Measurements from ENCODE around the gene TGFB3.

TGFB3 gene

GRCh38 chr14:75981426-75982265, at the start of gene TGFB3:
Gene TGFB3 (minus strand): TSS chr14:75981995. CDS start chr14:75980893, 1,102 bp downstream.
- Histone ChIP-seq H3K9me2 (replicated peaks; ENCODE audit: insufficient read depth, low read length) (no peaks in the 10 kb centered on the region), H3K27me3 (ENCODE audit: low read length) (no peaks in the 10 kb centered on the region), H3K79me2 (ENCODE audit: insufficient read depth, low read length) (no peaks in the 10 kb centered on the region), H3K9ac (ENCODE audit: low read length) (peak within 1 kb of the TSS; percentile 61), H4K20me1 (ENCODE audit: low read depth, low read length) (no peaks in the 10 kb centered on the region), H3K9me3 (ENCODE audit: insufficient read depth, low read length) (no peaks in the 10 kb centered on the region), H3K27ac (ENCODE audit: low read depth, low read length) (no peak within 1 kb of the TSS), H3F3A (ENCODE audit: insufficient read depth) (no peaks in the 10 kb centered on the region), H3K4me3 (ENCODE audit: insufficient read depth, low read length, poor library complexity, severe bottlenecking) (peak within 1 kb of the TSS; percentile 87), H2AFZ (ENCODE audit: low read depth, low read length, severe bottlenecking) (peak within 1 kb of the TSS; percentile 95), H3K4me2 (ENCODE audit: low read depth, low read length, poor library complexity, severe bottlenecking) (peak within 1 kb of the TSS; percentile 92), H3K36me3 (ENCODE audit: low read length) (no peaks in the 10 kb centered on the region)
- TF ChIP-seq EZH2phosphoT487 (conservative IDR thresholded peaks at IDR 0.05; ENCODE audit: low read length), result no peak

DNA sequence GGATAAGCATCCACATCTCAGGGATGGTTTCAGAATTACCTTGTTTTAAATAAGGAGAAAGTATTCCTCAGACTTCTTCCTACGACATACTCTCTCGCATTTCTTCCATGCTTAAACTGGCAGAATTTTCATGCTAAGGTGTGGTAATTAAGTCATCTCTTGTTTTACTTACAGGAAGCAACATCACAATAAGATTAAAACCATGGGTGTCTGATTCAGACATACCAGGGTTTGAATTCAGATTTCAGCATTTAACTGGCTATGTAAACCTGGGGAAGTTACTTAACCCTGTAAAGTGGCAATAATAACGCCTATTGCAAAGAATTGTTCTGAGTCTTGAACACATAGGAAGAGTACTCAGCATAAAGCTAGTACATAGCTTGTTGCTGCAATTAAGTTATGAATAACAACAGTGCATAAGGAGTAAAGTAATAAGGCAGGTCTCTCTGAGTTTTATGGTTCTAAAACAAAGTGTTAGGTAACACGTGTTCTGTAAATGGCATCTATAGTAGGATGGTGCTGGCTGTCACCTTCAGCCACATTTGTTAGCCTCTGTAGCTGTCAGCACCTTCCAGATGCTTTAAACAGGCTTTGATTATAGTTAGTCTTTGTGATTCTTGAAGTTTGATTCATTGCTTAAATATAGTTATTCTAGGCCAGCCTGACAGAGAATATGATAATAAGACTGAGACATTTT, 42.6 kb upstream of the TGFB3 start:
- no peaks in the 10 kb centered on the region for H3K79me2 ChIP-seq (ENCODE audit: insufficient read depth, low read length)
- no peaks in the 10 kb centered on the region for H3K36me3 ChIP-seq (ENCODE audit: low read length)
- no peaks in the 10 kb centered on the region for H3K27me3 ChIP-seq (ENCODE audit: low read length)
- H3K4me2 ChIP-seq (ENCODE audit: low read depth, low read length, poor library complexity, severe bottlenecking), result no peak overlapping the region
- no peaks in the 10 kb centered on the region for H3K9me3 ChIP-seq (ENCODE audit: insufficient read depth, low read length)
- no peaks in the 10 kb centered on the region for H3F3A ChIP-seq (ENCODE audit: insufficient read depth)
- no peak overlapping the region for H3K27ac ChIP-seq (ENCODE audit: low read depth, low read length)
- no peak overlapping the region for H3K4me3 ChIP-seq (ENCODE audit: insufficient read depth, low read length, poor library complexity, severe bottlenecking)
- no peaks in the 10 kb centered on the region for H4K20me1 ChIP-seq (ENCODE audit: low read depth, low read length)
- no peaks in the 10 kb centered on the region for H3K9me2 ChIP-seq (replicated peaks; ENCODE audit: insufficient read depth, low read length)
- H2AFZ ChIP-seq (ENCODE audit: low read depth, low read length, severe bottlenecking), result no peak overlapping the region
- no peak overlapping the region for H3K9ac ChIP-seq (ENCODE audit: low read length)
- TF ChIP-seq, protein P1, sequence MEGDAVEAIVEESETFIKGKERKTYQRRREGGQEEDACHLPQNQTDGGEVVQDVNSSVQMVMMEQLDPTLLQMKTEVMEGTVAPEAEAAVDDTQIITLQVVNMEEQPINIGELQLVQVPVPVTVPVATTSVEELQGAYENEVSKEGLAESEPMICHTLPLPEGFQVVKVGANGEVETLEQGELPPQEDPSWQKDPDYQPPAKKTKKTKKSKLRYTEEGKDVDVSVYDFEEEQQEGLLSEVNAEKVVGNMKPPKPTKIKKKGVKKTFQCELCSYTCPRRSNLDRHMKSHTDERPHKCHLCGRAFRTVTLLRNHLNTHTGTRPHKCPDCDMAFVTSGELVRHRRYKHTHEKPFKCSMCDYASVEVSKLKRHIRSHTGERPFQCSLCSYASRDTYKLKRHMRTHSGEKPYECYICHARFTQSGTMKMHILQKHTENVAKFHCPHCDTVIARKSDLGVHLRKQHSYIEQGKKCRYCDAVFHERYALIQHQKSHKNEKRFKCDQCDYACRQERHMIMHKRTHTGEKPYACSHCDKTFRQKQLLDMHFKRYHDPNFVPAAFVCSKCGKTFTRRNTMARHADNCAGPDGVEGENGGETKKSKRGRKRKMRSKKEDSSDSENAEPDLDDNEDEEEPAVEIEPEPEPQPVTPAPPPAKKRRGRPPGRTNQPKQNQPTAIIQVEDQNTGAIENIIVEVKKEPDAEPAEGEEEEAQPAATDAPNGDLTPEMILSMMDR (IDR thresholded peaks at IDR 0.05; ENCODE audit: insufficient read depth, low read length, poor library complexity, severe bottlenecking), result no peak
- TF ChIP-seq EZH2phosphoT487 (conservative IDR thresholded peaks at IDR 0.05; ENCODE audit: low read length), result no peak

DNA sequence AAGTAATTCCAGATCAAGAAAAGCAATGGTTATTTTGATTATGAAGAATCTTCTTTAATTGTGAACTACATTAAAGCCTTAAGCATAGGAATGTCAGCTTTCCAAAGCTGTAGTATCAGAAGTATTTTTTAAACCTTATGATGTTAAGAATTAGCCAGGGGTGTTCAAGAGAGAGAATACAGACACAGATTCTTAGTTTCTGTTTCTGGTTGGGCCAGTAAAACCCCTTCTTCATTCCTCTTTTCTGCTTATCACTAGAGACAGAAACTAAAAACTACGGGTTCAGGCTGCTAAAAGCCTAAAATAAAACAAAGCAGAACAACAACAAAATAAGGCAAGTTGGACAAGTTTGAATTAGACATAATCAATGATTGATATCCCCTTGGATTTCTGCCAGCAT, 42.0 kb upstream of the TGFB3 start:
- H2AFZ ChIP-seq (ENCODE audit: low read depth, low read length, severe bottlenecking), result no peak overlapping the region
- no peaks in the 10 kb centered on the region for H3F3A ChIP-seq (ENCODE audit: insufficient read depth)
- H3K9me3 ChIP-seq (ENCODE audit: insufficient read depth, low read length), result no peaks in the 10 kb centered on the region
- no peak overlapping the region for H3K4me2 ChIP-seq (ENCODE audit: low read depth, low read length, poor library complexity, severe bottlenecking)
- H3K9ac ChIP-seq (ENCODE audit: low read length), result no peak overlapping the region
- H3K27ac ChIP-seq (ENCODE audit: low read depth, low read length), result no peak overlapping the region
- H4K20me1 ChIP-seq (ENCODE audit: low read depth, low read length), result no peaks in the 10 kb centered on the region
- no peaks in the 10 kb centered on the region for H3K79me2 ChIP-seq (ENCODE audit: insufficient read depth, low read length)
- H3K4me3 ChIP-seq (ENCODE audit: insufficient read depth, low read length, poor library complexity, severe bottlenecking), result no peak overlapping the region
- TF ChIP-seq EZH2phosphoT487 (conservative IDR thresholded peaks at IDR 0.05; ENCODE audit: low read length), result no peak
- TF ChIP-seq, protein P1 (IDR thresholded peaks at IDR 0.05; ENCODE audit: insufficient read depth, low read length, poor library complexity, severe bottlenecking), result no peak
- no peaks in the 10 kb centered on the region for H3K9me2 ChIP-seq (replicated peaks; ENCODE audit: insufficient read depth, low read length)
- no peaks in the 10 kb centered on the region for H3K36me3 ChIP-seq (ENCODE audit: low read length)
- H3K27me3 ChIP-seq (ENCODE audit: low read length), result no peaks in the 10 kb centered on the region

DNA sequence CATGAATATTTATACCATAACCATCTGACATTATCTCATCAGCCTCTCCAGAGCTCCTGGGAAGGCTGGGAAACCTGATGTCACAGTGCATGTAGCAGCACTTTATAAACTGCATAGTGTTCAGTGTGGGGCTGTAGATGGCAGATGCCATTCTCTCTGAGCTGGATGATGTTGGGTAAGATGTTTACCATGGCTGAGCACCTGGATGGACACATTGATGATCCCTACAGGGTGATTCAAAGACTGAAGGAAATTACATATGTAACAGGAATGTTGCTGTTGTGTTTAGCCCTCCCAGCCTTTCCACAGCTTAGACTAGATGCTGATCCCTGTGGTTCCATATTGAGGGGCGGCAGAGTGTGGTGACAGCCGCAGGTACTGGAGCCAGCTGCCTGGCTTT, 41.2 kb upstream of the TGFB3 start:
- Histone ChIP-seq H3K79me2 (ENCODE audit: insufficient read depth, low read length) (no peaks in the 10 kb centered on the region), H3K36me3 (ENCODE audit: low read length) (no peaks in the 10 kb centered on the region)
- TF ChIP-seq, protein P1 (IDR thresholded peaks at IDR 0.05; ENCODE audit: insufficient read depth, low read length, poor library complexity, severe bottlenecking), result no peak
- no peak for TF ChIP-seq EZH2phosphoT487 (conservative IDR thresholded peaks at IDR 0.05; ENCODE audit: low read length)

More for the DNA sequence above, 41.2 kb upstream of the TGFB3 start:
- H3K4me2 ChIP-seq (ENCODE audit: low read depth, low read length, poor library complexity, severe bottlenecking), result no peak overlapping the region
- H3K9me2 ChIP-seq (replicated peaks; ENCODE audit: insufficient read depth, low read length), result no peaks in the 10 kb centered on the region
- H2AFZ ChIP-seq (ENCODE audit: low read depth, low read length, severe bottlenecking), result no peak overlapping the region
- no peaks in the 10 kb centered on the region for H4K20me1 ChIP-seq (ENCODE audit: low read depth, low read length)
- H3K4me3 ChIP-seq (ENCODE audit: insufficient read depth, low read length, poor library complexity, severe bottlenecking), result no peak overlapping the region
- no peaks in the 10 kb centered on the region for H3F3A ChIP-seq (ENCODE audit: insufficient read depth)
- H3K27me3 ChIP-seq (ENCODE audit: low read length), result no peaks in the 10 kb centered on the region
- H3K9ac ChIP-seq (ENCODE audit: low read length), result no peak overlapping the region
- H3K9me3 ChIP-seq (ENCODE audit: insufficient read depth, low read length), result no peaks in the 10 kb centered on the region
- no peak overlapping the region for H3K27ac ChIP-seq (ENCODE audit: low read depth, low read length)
